ENCODE results near the gene ITGB3.

DNA sequence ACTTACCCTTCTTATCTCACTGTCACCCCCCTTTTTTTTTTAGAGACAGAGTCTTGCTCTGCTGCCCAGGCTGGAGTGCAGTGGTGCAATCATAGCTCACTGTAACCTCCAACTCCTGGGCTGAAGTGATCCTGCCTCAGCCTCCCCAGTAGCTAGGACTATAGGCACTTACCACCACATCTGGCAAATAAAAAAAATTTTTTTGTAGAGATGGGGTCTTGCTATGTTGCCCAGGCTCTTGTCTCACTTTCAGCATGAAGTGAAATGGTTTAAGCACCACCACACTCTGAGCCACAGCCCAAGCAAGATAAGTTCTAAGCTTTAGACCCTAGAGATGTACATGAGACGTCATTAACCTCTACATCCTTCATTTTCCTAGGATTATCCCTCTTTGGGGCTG is 35.7 kb downstream of the ITGB3 start:
- TF ChIP-seq, protein P1, sequence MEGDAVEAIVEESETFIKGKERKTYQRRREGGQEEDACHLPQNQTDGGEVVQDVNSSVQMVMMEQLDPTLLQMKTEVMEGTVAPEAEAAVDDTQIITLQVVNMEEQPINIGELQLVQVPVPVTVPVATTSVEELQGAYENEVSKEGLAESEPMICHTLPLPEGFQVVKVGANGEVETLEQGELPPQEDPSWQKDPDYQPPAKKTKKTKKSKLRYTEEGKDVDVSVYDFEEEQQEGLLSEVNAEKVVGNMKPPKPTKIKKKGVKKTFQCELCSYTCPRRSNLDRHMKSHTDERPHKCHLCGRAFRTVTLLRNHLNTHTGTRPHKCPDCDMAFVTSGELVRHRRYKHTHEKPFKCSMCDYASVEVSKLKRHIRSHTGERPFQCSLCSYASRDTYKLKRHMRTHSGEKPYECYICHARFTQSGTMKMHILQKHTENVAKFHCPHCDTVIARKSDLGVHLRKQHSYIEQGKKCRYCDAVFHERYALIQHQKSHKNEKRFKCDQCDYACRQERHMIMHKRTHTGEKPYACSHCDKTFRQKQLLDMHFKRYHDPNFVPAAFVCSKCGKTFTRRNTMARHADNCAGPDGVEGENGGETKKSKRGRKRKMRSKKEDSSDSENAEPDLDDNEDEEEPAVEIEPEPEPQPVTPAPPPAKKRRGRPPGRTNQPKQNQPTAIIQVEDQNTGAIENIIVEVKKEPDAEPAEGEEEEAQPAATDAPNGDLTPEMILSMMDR (IDR thresholded peaks at IDR 0.05): no peak
- TF ChIP-seq POLR2A (IDR thresholded peaks at IDR 0.05): no peak

All from thyroid gland (tissue), 4 donors.